GM19455 (cell line): ENCODE measurements around the gene AIRE.
"Not testable (repeated sequence)": the region's sequence is repeated elsewhere in the genome, so short reads cannot be mapped to it uniquely, and the experiment has no call there.

ENCODE experiments used
- ATAC-seq: cut with Tn5 transposase; IDR thresholded peaks from one replicate; pipeline ENCODE4 v1.9.1; 2021; ENCODE audit not compliant: unreplicated experiment

The AIRE gene

DNA sequence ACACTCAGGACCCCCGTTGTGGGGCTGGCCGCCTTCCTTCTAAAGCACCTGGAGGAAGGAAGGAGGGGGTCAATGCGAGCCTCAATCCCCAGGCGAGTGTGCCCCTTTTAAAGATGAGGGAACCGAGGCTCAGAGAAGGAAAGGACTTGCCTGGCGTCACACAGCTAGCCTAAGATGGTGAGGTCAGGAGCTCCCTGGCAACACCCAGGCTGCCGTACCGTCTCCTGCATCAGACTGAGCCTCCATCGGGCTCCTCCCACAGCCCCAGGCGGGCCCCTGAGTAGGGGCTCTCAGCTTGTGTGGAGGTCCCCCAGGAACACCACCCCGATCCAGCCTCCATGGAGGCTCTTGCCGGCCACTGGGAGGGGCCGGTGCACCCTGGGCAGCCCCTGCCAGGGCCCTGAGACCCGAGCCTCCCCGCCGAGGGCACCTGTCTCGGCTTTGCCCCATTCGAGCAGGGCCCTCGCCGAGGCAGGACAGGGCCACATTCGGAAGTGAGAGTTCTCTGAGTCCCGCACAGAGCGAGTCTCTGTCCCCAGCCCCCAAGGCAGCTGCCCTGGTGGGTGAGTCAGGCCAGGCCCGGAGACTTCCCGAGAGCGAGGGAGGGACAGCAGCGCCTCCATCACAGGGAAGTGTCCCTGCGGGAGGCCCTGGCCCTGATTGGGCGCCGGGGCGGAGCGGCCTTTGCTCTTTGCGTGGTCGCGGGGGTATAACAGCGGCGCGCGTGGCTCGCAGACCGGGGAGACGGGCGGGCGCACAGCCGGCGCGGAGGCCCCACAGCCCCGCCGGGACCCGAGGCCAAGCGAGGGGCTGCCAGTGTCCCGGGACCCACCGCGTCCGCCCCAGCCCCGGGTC is at the start of gene AIRE:
Gene AIRE, plus strand, starts transcription at position 739 of the 855 bp plus-strand sequence. CDS start 131 bp downstream, outside the sequence.
- no peak for ATAC-seq

DNA sequence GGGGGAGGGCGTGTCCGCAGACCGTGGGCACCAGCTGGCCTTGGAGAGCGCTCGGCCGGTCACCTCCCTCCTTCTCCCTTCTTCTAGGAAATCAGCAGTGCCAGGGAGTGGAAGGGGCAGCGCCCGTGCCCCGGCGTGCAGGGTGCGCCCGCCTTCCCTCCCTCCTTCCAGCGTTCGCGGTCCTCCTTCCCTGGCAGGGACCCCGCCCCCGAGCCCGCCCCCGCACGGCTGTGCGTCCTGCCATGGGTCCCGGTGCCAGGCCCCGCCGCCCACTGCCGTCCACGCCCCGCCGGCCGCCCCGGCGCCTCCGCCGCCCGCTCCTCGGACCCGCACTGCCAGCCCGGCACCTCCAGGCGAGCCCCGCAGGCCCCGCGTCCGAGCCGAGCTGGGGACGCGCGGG is 45.3 kb upstream of the AIRE start:
- ATAC-seq: not testable (repeated sequence)

DNA sequence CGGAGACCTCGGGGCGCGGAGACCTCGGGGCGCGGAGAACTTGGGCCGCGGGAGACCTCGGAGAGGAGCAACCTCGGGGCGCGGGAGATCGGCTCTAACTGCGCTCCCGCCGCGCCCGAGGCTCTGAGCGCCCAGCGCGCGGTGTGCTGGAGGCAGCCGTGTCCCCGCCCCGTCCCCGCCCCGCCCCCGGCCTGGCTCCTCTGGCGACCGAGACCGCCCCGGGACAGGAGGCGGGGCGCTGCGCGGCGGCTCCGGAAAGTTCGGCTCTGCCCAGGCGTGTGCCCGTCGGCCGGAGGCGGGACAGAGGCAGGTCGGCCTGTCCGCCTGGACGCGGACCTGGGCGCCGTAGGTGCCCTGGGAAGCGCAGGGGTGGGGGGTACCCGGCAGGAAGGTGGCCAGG is 44.8 kb upstream of the AIRE start, which contains the start of gene ICOSLG:
Gene ICOSLG, minus strand, starts transcription at position 102 of the 400 bp plus-strand sequence. CDS start 126 bp downstream, outside the sequence.
- ATAC-seq: peak; percentile 38

DNA sequence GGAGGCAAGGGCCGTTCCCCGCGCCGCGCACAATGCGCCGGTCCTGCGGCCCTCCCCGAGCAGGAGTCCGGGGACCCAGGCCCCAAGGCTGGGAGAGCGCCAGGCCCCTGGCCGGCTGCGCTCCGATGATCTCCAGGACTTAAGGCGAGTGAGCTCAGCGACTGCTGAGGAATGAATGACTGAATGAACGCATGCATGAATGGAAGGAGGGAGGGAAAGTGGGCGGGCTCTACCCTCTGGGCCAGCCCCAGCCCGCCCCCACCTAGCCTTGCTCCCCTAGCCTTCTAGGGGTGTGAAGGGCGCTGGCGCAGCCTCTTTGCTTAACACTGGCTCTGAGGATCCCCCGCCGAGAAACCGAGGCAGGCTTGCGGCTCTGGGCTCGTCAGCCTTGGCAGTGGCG is 44.4 kb upstream of the AIRE start:
- ATAC-seq: peak; percentile 35

DNA sequence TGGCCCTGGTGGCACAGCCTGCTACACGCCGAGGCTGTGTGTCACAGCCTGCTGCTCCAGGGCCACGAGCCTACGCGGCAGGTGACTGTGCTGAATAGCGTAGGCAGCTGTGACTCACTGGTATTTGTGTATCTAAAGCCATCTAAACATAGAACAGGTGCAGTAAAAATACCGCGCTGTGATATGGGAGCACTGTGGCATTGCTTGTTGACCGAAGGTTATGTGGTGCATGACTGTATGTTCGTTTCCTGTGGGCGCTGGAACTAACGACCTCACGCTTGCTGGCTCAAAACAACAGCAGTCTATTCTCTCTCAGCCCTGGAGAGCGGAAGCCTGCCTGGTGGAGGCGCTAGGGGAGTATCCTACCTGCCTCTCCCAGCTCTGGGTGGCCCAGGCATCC is 41.7 kb upstream of the AIRE start:
- ATAC-seq: peak; percentile 40

DNA sequence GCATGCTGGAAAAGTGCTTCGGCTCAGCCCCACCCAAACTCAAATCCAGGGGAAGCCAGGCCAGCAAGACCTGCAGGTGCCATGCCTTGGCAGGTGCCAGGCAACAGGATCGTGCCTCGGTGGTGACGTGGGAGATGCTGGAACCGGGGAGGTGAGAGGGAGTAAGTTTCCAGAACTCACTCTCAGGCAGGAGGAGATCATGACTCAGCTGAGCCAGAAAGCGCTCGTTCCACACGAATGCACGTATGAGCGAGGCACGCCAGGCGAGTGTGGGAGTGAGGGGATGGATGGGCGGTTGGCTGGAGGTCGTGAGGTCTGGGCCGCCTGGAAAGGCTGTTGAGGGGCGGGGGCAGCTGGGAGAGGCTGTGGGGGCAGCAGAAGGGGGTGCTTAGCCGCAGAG is 37.8 kb upstream of the AIRE start:
- not testable (repeated sequence) for ATAC-seq

DNA sequence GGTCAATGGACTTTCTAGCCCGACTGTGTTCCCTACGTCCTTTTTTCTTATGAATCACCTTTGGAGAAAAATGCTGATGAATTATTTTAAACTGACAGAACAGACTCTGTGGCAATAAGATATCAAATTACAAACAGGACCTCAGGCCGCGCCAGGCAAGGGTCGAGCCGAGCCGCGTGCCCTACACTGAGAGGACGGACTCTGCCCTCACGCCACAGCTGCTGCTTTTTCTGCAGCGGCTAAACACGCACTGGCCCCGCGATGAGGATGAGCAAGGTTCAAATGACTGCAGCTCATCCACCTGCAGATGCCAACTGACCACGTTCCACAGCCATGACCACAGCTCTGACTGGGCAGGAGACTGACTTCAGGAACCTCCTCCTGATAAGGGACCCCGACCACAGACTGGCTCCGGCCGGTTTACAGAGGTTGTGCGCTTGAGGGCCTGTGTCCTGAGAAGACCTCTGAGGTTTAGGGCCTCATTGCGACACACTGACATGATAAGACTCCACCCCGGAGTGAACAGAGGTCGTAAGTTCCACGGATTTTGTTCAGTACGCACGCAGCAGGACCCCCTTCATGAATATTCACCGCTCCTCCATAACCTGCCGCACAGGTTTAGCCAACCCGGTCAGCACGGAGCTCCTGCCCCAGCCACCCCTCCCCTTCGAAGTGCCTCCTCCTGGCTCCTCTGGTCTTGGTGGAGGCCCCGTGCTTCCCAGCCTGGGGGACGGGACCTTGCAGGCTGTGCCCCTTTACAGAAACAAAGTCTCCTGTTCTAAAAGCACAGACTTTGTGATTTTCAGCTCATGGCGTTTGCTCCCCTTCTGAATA is 36.3 kb upstream of the AIRE start:
- not testable (repeated sequence) for ATAC-seq

DNA sequence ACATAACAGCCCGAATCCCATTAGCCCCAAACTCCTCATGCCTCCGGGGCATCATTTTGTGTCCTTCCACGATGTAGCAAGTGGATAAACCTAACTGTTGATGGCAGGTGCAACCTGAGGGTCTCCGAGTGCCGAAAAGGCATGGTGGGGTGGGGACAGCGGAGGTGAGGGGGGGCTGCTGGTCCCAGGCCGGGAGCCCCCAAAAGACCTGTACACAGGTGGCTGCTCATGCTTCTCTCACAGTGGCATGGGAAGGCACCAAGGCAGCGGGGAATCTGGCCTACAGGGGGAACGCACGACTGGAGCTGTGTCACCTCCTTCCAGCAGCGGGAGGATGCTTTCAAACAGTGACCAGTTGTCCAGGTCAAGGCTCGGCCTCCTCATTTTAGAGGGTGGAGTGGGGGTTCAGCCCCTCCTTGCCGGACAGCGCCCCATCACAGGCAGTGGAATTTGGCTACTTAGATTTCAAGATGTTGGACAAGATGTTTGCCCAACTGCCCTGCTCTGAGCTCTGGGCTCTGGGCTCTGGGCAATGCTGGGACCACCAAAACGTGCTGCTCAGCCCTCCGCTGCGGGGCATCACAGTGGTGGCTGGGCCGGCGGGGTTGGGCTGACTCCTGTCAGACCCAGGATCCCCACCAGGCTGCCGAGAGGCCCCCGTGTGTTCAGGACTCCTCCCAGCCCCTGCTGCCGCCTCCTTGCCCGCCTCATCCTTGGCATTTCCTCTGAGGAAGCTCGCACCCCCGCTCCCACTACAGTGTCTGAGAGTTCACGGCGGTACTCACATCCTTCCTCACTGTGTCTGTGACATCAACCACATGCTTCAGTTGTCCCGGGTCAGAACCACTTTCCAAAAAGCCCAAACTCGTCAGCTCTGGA is 31.6 kb upstream of the AIRE start:
- no peak for ATAC-seq

DNA sequence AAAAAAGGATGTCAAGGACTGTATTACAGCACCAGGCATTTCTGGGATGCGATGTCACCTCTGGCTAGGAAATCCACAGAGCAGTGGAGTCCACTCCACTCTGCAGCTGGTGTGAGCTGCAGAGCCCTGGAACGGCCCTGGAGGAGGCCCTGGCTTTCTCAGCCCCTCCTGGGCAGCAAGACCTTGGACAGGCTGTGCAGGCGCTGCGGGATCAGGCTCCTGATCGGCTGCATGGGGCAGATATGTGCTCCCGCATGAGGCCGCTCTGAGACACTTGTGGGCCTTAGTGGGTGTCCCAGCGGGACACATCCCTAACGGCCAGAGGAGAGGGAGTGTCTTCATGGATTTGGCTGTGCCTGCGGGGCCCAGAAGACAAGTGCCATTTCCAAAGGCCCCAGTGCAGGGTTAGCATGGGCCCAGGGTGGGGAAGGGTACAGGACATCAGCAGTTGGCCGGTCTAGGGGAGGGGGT is 30.1 kb upstream of the AIRE start:
- no peak for ATAC-seq

DNA sequence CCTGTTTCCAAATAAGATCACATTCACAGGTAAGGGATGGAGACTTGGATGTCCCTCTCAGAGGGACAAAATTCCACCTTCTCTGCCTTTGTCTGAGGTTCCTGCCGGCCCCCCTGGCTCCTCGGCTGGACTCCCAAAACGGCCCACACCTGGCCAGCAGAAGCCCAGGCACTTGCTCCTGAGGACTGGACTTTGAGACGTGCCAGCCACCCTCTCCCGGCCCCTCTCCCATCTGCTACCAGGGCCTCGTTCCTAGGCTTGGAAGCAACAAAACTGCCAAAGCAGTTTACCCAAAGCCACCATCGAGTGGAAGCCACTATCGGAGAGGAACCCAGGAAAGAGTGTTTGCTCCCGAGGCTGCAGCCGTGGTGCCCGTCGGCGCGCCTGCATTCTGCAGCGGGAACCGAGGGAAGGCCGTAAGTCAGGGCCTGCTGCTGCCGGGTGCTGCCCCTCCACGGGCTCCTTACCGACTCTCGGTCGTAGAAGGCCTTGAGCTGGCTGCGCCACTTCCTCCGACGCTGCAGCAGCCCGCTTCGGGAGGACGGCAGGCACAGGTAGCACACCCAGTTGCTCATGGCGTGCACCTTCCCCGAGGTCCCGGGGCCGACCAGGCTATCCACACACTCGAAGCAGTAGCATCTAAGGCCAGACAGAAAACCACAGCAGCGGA is 27.5 kb upstream of the AIRE start:
- no peak for ATAC-seq

DNA sequence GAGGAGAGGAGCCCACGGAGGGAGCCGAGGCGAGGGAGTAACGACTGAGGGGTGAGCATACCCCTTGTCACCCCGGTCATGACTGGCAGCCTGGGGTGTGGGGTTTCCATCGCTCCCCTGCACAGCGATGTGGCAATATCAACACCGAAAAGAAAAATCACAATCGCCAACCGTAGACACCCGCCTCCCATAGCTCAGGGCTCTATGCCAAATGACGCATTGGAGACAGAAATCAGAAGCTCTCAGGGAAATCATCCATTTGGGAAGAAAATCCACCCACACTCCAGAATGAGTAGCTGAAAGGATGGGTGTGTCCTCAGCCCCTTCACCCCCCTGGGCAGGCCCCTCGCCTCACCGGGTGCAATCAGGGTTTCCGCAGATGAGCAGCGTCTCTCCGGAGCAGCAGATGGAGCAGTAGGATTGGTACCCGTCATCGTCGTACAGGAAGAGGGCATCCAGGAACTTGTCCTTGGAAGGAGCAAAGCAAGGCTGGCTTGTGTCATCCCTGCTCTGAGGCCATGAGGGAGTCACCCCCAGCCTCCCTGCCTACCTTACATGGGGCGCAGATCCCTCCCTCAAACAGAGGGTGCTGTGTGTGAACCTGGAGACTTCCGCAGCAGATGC is 26.5 kb upstream of the AIRE start:
- ATAC-seq: no peak

DNA sequence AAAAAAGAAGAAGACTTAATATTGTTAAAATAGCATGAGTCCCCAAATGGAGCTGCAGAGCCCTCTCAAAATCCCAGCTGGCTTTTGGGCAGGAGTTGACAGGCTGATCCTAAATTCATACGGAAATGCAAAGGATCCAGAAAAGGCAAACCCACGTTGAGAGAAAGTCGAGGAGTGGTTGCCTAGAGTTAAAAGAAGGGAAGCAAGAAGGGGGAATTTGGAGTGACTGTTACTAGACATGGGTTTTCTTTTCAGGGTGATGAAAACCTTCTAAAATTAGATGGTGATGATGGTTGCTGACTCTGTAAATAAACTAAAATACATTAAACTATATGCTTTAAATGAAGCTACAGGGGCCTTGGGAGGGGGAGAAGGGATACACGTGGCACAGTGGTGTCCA is 25.6 kb upstream of the AIRE start:
- no peak for ATAC-seq

DNA sequence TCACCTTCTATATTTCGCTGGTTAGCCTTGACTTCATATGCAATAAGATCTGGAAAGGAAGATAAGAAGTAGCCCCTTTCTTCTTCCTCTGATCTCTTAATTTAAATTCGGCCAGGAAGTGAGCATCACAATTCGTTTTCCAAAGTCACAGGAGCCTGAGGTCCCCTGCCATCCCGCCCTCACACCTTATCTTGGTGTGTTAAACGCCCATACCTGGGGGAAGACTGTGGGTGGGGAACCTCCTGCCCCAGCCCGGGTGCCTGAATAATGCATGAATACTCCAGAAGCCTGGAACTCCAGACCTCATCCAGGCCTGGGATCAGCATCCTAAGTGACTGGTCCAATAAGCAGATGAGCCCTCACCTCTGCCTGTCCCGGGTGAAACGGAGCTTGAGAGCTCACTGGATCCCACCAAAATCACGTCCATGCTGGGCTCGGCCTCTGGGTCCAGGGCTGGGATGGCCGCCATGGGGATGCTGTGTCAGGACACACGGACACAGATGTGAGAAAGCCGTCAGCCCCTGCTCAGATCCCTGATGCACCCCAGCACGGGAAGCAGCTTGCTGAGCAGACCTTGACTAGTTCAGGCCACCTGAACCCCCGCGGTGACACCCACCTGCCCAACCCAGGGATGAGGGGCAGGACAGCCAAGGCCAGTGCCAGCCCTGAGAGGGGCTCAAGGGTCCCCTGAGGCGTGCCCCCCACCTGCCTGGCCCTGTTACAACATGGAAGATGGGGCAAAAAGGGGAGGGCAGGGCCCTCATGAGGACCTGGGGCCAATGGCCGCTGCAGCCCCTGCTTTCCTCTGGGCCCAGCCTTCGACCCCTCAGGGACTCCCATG is 24.7 kb upstream of the AIRE start:
- no peak for ATAC-seq

DNA sequence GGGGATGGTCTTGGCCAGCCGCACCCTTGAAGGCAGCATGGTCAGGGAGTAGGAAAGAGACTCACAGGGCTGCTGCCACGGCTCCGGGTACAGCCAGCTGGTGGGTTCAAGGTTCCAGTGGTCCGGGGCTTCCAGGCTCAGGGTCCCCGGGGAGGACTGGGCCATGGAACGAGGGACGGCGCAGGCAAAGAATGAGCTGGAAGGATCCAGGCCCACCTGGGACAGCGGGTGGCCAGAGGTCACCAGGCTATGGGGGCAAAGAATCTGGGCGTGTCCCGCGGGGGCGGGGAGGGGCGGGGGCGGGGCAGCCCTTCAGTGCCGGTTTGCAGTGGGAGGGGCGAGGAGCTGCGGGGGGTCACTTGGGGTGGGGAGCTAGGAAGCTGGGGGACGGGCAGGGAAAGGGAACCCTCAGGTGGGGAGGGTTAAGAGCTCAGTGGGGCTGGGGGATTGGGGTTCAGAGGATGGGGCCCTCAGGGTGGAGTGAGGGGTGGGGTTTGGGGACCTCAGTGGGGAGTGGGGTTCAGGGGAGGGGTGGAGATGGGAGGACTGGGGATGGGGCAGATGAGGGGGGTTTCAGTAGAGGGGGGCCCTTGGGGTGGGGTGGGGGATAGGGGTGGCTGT is 23.9 kb upstream of the AIRE start, which contains the start of gene DNMT3L:
Gene DNMT3L, minus strand, starts transcription at position 223 of the 621 bp plus-strand sequence. CDS start 638 bp downstream, outside the sequence.
- no peak for ATAC-seq

DNA sequence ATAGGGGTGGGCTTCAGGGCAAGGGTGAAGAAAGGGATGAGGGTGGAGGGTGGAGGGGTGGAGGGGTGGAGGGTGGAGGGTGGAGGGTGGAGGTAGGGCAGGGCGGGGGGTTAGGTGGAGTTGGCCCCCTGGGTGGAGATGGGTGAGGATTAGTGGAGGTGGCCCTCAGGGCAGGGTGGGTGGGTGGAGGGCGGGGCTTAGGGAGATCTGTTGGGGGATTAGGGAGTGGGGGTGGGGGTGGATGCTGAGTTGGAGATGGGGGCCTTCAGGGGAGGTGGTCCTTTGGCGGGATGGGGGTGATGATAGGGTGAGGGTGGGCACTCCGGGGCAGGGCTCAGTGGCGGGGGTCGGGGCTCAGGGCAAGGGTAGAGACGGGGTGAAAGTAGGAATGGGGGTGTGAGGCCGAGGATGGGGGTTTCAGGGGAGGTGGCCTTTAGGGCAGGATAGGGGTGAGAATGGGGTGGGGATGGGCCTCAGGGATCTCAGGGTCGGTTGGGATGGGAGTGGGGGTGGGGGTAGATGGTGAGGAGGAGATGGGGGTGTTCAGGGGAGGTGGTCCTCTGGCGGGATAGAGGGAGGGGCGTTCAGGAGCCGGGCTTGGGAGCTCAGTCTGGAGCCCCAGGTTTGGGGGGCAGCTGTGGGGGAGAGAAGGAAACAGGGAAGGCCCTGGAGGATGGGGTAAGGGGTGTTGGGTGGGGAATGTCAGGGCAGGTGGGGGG is 23.2 kb upstream of the AIRE start:
- no peak for ATAC-seq

DNA sequence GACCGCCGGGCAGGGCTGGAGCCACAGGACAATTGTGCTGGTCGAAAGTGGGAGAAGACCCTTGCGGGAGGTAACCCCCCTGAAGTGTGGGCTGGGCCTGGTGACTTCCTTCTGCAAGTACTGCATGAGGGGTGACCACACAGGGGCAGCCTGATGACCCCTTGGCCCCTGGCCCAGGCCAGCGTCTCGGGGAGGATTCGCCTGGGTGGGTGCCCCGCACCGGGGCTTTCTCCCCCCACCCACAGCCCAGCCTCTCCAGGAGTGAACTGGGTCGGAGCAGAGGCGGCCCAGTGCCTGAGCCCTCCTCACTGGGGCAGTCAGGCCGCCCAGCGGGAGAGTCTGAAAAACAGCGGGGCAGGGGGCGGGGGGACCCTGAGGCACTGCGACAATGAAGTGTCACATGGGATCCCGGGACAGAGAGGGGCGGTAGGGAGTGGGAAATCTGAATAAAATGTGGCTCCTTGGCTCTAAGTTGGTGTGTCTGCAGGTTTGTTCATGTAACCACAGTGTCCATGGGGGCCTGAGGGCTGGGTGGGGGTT is 22.4 kb upstream of the AIRE start:
- no peak for ATAC-seq

DNA sequence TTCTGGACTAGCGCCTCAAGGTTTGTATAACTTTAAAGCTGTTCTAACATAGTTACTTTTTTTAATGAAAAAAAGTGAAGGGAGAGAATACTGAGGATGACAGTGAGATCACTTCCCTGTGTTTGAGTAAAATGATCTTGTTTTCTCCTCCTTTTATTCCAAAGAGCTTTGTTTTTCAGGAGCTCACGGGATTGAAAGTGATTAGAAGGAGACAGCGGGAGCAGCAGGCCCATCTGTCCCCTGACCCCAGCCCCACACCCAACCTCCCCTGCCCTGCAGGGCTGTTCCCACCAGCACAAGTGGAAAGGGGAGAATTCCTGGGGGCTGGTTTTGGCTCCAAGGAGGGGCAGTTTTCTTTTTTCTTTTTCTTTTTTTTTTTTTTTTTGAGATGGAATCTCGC is 21.9 kb upstream of the AIRE start:
- ATAC-seq: no peak
